GM21367 (cell line): ENCODE results near the gene CCDC14.
"Not testable (repeated sequence)": the region's sequence is repeated elsewhere in the genome, so short reads cannot be mapped to it uniquely, and the experiment has no call there.

Source experiments
- ATAC-seq: cut with Tn5 transposase; IDR thresholded peaks from one replicate; pipeline ENCODE4 v1.9.1; 2021; ENCODE audit not compliant: unreplicated experiment

Gene CCDC14

DNA sequence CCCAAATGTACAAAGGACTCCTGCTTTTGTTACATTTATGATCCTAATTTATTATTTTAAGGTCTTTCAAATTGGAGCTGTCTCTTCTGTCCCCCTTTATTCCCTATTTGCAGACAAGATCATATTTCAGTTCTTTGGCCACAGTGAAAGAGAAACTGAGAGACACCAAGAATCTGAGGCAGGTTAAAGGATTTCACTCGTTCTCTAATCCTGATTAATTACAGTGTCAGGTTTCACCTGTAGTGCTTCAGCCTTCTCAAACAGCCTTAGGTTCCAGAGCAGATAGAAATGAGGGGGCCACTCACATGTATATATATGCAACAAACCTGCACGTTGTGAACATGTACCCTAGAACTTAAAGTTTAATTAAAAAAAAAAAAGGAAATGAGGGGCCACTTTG is 6.2 kb upstream of the CCDC14 start:
- not testable (repeated sequence) for ATAC-seq

DNA sequence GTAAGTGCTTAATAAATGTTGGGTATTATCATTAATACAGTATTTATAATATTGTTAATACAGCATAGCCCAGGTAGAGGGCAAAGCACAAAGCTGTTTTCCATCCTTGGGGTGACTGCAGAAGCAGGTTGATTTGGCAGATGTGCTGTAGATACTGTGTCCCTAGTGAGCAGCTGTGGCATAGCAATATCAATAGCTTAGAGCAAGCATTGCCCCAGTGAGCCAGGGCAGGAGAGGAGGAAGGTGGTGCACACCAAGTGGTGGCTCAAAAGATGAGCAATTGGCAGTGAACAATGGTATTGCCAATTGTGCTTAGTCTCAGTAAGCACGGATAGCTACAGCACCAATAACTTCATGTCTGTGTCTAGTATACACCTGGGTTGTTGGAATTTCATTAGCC is 5.8 kb upstream of the CCDC14 start:
- ATAC-seq = not testable (repeated sequence)

DNA sequence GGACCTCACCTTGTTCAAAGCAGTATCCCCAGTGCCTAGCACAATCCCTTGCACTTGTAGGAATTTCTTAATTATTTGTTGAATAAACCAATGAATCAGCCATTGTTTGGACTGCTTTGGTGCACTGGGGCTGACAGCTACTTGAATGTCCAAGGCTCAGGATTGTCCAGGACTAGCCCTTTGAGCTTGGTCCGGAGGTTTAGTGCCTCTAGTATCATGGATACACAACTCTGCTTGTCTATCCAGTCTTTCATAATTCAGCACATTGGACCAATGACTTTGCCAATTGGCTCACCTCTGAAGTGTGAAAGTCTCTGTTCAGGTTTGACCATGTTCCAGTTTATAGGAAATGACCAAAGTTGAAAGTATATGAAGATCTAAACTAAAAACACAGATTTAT is 3.8 kb upstream of the CCDC14 start:
- not testable (repeated sequence) for ATAC-seq

DNA sequence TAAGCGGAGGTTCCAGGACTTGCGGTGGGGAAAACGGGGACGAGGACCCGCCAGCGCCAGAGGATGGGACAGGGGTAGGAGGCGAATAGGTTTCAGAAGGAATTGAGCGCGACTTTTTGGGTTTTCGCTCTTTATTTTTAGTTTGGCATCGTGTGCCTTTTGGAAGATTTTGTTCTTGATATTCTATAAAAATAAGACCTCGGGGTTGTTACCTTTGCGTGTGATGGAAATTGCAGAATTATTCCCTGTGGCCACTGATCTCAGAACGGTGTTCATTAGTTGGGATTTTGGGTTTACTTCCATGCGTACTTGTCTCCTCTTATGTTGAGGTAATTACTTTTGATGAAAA is 453 bp upstream of the CCDC14 start:
- no peak for ATAC-seq

DNA sequence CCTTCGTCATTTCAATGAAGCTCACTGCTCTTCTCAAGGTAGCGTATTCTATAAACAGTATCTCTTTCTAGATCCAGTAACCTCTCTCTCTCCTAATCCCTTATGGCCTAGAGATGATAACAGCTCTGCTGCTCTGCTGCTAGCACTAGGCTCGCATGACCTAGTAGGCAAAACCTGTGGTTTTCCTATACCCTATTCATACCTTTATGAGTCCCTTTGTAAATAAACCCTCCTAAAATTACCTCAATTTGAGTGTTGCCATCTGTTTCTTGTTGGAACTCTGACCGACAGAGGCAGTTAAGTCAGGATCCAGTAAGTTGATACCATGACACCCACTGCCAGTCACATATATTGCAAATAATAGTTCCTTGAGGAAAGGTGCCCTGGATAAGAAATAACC is 7.3 kb downstream of the CCDC14 start:
- ATAC-seq = no peak

DNA sequence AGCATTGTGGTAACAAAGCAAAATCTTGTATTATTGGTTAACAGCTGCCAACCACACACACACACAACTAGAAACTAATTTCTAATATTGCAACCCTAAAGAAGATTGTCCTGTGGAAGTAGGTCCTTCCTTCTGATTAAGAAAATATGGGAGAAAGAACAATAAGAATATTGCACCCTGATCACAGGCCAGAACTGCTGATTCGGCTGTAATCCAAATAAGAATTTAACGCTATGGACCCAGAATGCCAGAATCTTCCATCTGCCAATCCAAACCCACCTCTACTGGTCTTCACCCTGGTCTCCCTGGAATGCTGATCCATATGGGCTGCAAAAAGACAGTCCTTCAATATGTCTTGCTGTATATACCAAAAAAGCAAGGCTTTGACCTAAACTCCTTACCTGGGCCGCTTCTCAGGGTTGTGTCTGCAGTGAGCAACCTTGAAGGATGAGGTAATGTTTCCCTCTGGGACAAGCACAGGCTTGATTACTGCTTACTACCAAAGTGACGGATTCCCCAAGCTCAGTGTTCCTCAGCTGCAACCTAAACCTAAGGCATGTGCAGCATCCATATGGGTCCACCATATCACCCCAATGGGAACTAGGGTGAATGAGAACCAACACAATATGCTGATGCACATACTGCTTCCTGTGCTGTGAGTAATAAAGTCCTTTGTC is 8.0 kb downstream of the CCDC14 start:
- ATAC-seq = no peak

DNA sequence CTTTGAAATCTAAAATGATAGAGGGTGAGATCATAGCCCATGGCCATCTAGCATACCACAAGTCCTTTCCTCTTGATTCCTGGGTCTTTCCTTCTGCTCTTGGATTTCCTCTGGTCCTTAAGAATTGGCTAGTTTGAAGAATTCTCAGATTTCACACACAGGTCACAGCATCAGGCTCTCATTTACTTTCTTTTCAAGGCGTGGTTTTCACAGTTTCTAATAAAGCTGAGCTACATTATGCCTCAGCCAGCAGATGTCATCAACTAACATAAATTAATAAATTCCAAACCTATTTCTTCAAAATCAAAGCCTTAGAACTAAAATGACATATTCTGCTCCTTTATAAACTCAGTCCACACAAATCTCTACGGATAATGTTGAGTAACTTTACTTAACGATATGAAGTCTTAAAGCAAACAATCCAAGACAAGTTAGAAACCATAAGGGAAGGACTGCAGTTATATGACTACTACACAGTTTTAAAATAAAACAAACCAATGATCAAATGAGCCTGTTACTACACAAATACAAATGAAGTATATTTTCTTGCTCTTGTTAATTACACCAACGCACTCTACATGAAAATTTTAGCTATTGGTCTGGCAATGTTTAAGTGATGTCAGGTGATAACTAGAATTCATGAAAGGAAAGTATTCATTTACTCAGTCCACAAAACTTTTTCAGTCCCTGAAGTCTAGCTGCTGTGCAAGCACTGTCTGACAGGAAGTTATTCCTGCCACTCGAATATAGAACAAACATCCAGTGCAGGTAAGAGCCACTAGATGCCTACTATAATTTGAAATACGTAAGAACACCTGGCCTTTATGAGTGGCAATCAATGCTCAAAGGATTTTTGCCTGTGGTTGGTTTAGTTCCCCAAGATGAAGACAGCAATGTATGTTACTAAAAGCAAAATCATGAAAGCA is 9.2 kb downstream of the CCDC14 start:
- no peak for ATAC-seq

DNA sequence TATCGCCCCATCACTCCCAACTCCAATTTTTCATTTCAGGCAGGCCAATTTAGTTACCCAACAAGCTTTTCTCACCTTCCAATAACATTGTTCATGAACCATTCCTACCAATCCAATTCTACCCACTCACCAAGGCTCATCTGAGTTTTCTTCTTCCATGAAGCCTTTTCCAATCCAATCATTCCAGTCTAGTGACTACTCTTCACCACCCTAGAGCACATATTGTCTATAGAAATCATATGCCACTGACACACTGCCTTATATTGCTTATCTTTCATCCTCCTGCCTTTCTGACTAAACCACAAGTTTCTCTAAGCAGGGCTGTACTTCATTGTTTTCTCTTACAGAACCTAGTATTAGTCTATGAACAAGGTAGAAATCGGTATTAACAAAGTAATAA is 11.4 kb downstream of the CCDC14 start:
- ATAC-seq = no peak

DNA sequence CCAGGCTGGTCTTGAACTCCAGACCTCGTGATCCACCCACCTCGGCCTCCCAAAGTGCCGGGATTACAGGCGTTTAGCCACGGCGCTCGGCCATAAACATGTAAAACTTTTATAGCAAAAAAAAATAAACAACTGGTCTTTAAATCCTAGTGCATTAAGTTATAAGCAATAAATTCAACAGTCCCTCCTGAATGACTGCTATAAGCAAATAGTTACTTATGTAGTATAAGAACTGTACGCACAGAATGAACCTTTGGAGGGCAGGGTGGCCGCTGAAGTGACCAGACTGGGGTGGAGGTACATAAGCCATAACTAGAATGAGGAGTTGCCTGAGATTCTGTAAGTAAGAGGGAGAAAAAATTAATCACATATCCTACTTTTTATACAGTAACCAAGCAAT is 12.6 kb downstream of the CCDC14 start:
- no peak for ATAC-seq

DNA sequence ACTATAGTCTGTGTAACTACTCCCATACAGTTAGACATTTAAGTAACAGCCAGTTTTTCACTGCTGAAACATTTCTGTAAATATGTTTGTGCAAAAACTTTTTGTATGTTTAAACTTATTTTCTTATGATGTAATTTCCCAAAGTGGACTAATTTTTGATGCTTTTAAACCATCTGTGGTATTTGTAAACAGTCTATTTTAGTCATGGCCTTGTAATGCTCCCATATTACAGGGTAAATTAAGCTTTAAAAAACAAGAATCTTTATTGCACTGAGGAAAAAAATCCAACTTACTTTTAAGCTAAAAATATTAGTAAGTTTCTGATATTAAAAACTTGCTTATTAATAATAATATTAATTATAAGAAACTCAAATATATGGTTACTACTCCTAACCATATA is 13.5 kb downstream of the CCDC14 start:
- no peak for ATAC-seq

DNA sequence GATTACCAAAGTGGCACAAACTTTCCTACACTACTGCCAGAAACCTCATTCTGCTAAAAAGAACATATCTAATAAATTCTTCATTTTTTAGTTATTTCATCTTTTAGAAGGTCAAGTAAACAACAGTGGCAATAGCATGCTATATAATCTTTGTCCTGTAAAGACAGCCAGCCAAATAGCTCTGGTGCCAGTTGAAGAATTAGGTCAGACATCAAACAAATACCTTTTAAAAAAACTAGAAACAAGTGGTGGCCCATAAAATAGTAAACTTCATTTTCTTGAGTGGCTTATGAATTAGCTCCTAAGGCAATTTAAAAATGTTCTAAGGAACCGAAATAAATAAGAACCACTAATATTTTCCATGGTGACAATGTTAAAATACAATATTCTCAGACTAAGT is 19.5 kb downstream of the CCDC14 start:
- no peak for ATAC-seq

DNA sequence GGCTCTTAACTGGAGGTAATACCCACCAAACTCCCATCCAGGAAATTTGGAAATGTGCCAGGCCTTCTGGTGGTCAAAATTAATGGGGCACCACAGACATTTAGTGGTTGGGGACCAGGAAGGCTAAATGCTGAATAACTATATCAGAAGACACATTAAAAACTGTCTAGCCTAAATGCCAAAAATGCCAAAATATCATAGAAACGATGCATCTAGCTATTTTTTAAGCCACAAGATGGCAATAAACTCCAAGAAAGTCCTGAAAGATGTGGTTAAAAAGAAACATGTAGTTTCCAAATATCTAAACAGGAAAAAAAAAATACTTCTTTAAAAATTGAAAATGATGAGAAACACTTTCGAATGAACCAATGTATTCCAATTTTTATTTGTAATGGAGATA is 19.9 kb downstream of the CCDC14 start:
- ATAC-seq = no peak

DNA sequence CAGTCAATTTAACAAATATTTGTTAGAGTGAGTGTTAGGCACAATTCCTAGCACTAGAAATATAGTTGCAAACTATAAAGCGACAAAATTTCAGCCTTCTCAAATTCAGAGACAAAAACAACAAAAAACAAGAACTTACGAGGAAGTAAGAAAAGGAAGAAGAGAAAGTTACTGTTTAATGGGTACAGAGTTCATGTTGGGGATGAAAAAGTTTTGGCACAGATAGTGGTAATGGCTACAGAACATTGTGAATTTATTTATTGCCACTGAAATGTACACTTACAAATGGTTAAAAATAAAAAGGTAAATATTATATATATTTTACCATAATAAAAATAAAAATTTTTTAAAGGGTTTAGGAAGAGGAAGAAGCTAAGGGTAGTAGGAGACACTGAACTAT is 21.3 kb downstream of the CCDC14 start:
- no peak for ATAC-seq

DNA sequence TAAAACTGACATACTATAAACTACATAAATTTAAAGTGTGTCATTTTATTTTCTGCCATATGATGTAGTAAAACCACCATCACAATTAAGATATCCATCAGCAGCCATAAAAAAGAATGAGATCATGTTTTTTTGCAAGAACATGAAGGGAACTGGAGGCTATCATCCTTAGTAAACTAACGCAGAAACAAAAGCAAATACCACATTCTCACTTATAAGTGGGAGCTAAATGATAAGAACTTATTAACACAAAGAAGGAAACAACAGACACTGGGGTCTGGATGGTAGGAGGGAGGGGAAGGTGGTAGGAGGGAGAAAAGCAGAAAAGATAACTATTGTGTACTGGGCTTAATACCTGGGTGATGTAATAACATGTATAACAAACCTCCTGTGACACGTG is 24.6 kb downstream of the CCDC14 start:
- no peak for ATAC-seq

DNA sequence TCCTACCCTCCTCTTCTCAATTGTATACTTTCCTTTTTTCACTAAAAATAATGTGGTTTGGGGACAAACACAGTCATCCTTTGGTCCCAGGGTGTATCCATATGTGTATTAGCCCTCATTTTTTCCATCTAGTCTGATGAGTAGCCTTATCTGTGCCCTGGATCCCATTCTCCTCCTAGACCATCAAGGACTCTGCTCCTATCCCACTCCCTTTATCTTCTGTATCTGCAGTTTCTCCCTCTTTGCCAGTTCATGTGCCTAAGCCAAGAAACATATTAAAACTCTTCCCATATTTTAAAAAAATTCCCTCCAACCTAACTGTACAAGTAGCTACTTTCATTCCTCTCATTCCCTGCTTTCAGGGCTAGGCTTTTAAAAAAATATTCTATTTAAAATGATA is 25.2 kb downstream of the CCDC14 start:
- ATAC-seq = no peak

DNA sequence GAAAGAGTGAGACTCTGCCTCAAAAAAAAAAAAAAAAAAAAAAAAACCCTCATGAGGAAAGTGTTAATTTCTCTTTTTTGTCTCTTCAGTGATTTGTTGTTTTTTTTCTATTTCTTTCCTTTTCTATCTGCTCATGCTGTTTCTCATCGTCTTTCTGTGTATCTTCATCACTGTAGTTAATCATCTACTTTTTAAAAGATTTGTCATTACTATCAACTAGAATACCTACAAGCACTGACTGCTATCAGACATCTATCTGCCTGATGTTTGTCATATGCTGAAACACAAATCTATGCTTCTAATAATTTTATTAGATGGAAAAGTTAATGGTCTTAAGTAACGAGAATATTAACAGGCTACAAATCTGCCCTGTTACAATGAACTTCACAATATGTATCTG is 26.8 kb downstream of the CCDC14 start:
- no peak for ATAC-seq

DNA sequence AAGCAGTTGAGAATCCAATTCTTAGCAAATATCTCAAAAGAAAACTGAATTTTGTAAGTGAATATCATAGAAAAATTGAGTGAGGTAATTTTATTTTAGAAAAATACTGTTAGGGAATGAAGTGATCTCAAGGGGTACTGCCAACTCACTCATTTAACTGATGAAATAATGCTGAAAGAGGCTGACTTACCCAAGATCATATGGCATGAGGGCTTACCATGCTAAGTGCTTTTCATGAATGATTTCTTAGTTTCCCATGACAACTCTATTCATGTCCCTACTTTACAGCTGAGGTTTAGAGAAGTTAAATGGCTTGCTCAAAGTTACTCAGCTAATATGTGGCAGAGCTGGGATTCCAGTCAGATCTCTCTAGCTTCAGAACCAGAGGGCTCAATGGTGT is 30.6 kb downstream of the CCDC14 start:
- no peak for ATAC-seq

DNA sequence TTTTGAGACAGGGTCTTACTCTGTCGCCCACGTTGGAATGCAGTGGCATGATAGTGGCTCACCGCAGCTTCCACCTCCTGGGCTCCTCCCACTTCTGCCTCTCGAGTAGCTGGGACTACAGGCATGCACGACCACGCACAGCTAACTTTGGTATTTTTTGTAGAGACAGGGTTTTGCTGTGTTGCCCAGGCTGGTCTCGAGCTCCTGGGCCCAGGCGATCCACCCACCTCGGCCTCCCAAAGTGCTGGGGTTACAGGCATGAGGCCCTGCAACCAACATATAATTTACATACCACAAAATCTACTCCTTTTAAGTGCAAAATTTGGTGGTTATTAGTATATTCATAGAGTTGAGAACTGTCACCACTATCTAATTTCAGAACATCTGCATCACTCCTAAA is 31.7 kb downstream of the CCDC14 start:
- no peak for ATAC-seq

DNA sequence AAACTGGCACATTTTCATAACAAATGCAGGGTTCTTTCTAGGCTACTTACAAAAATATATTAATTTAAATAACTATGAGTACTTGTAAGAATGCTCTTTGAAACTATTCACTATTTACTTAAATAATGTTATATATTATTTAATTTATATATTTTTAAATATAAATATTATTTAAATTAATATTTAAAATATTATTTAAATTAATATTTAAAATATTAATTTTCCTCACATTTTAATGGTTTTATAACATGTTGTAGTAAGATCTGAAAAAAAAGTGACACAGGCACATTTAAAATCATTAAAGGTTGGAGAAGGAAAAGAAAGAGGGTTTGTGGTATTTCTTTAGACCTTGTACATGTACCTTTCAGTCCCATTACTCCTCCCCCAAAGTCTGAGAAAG is 34.6 kb downstream of the CCDC14 start:
- no peak for ATAC-seq

DNA sequence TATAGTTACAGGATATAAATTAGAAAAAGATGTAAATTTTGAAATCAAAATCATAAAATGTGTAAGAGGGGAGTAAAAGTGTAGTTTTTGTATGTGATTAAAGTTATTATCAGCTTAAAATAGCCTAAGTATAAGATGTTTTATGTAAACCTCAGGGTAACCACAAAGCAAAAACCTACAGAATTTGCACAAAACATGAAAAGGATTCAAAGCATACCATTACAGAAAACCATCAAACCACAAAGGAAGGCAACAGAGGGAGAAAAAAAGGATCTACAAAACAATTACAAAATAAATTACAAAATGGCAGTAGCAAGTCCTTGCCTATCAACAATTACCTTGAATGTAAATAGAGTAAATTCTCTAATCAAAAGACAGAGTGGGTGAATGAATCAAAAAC is 40.2 kb downstream of the CCDC14 start:
- ATAC-seq = no peak

DNA sequence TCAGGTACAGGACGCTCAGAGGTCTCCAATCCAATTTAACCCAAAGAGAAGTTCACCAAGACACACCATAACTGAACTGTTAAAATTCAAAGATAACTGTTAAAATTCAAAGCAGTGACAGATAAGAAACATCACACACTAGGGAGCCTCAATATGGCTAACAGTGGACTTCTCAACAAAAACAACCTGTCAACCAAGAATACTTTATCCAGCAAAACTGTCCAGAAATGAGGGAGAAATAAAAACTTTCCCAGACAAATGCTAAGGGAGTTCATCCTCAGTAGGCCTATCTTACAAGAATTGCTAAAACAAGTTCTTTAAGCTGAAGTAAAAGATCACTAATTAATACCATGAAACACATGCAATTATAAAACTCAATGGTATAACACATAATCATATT is 40.6 kb downstream of the CCDC14 start:
- no peak for ATAC-seq

DNA sequence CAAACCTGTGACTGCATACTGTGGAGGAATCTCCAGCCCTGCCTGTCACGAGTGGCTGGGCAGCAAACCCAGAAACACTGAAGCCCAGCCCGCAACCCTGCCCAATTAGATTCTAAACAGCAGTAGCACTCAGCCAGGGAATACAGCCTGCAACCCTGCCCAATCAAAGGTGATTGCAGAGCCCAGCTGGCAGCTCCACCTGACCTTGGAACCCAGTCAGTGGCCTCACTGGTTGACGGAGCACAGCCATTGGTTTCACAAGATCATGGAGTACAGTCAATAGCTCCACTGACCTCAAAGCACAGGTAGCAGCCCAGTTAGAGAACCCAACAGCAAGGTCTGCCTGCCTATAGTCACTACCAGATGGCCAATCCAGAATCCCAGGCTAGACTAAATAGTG is 41.7 kb downstream of the CCDC14 start:
- ATAC-seq = no peak

DNA sequence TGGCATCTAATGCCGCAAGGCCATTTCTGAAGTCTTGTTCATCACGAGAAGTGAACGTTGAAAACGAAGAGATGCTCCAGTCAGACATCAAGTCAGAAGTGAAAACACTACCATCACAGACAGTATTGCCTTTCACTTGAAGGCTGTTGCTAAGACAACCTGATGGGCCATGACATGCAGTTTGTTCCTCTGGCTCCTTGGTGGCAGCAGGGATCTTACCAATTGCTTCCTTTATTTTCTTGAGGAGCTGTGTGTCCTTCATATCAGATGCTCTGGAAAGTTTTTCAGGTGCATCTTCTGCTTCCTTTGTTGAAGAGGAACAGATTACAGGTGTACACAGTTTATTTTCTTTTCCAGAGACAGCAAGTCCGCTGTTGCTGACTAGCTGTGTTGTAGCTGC is 46.2 kb downstream of the CCDC14 start:
- no peak for ATAC-seq
